Hepatocyte (in vitro differentiated cells): ENCODE measurements around the gene GALNT7. TPM values are rescaled to one million over a fixed set of nuclear protein-coding genes. Genes with fewer than 3 reads are reported as not detected.

Source experiments
- DNase-seq: peaks from one replicate; pipeline ENCODE4 v3.0.0-alpha.2; 2016; ENCODE audit warnings: low spot score
- H2AFZ ChIP-seq: fragments of 200-600 bp; sonication (generic); 2 replicates; pipeline ENCODE4 v1.6.0; 2016; ENCODE audit warnings: antibody characterized with exemption, mild to moderate bottlenecking
- H3K27ac ChIP-seq: fragments of 200-600 bp; sonication (generic); 2 replicates; pipeline ENCODE4 v1.5.1; 2016; ENCODE audit warnings: mild to moderate bottlenecking
- H3K27me3 ChIP-seq: fragments of 200-600 bp; sonication (generic); 2 replicates; pipeline ENCODE4 v1.6.1; 2016
- H3K36me3 ChIP-seq: fragments of 200-600 bp; sonication (generic); replicated peaks from 2 replicates; pipeline ENCODE4 v1.5.1; 2016; ENCODE audit warnings: low read depth; ENCODE audit not compliant: insufficient read depth
- H3K4me1 ChIP-seq: fragments of 200-600 bp; sonication (generic); 2 replicates; pipeline ENCODE4 v1.5.1; 2016; ENCODE audit warnings: mild to moderate bottlenecking, moderate library complexity; ENCODE audit not compliant: insufficient read depth
- H3K4me2 ChIP-seq: fragments of 200-600 bp; sonication (generic); 2 replicates; pipeline ENCODE4 v1.6.0; 2016
- H3K4me3 ChIP-seq: fragments of 200-600 bp; sonication (generic); 2 replicates; pipeline ENCODE4 v1.5.1; 2016; ENCODE audit warnings: mild to moderate bottlenecking
- H3K79me2 ChIP-seq: fragments of 200-600 bp; sonication (generic); 2 replicates; pipeline ENCODE4 v1.6.0; 2017; ENCODE audit warnings: mild to moderate bottlenecking
- H3K9me2 ChIP-seq: fragments of 200-600 bp; sonication (generic); replicated peaks from 2 replicates; pipeline ENCODE4 v1.6.0; 2017; ENCODE audit warnings: mild to moderate bottlenecking; ENCODE audit not compliant: insufficient read depth
- H3K9me3 ChIP-seq: fragments of 200-600 bp; sonication (generic); 2 replicates; pipeline ENCODE4 v1.5.1; 2016; ENCODE audit warnings: low read depth, mild to moderate bottlenecking
- H4K20me1 ChIP-seq: fragments of 200-600 bp; sonication (generic); 2 replicates; pipeline ENCODE4 v1.6.0; 2016; ENCODE audit warnings: mild to moderate bottlenecking; ENCODE audit not compliant: insufficient read depth, poor library complexity, severe bottlenecking
- EZH2 ChIP-seq: fragments of 200-600 bp; sonication (generic); IDR thresholded peaks from 2 replicates; pipeline ENCODE4 v1.6.1; 2016; ENCODE audit warnings: antibody characterized with exemption, mild to moderate bottlenecking, borderline replicate concordance
- EZH2phosphoT487 ChIP-seq: fragments of 200-600 bp; sonication (generic); IDR thresholded peaks from one replicate; pipeline ENCODE4 v1.6.1; 2018; ENCODE audit warnings: antibody characterized with exemption, mild to moderate bottlenecking, low read depth, moderate library complexity; ENCODE audit not compliant: unreplicated experiment, severe bottlenecking
- WGBS: methylation state at CpG from one replicate; pipeline ENCODE4 v1.1.6; 2016; ENCODE audit warnings: low lambda C conversion rate; ENCODE audit errors: missing lambda C conversion rate; 5-methylcytosine and 5-hydroxymethylcytosine counted together
- polyA plus RNA-seq: library from polyadenylated mRNA; unstranded; fragments of >200 nt; fragmentation: Nextera tagmentation; extraction: Ambion mirVana; gene quantifications from 2 replicates; pipeline ENCODE4 v1.2.1, GENCODE V29; 2016
- total RNA-seq: library from RNA; depleted of rRNA; stranded (reverse); fragments of >200 nt; gene quantifications from 2 replicates; pipeline ENCODE4 v1.2.3, GENCODE V29; 2014
- TF ChIP-seq, protein P1 (sequence below): fragments of 200-600 bp; sonication (generic); IDR thresholded peaks from 2 replicates; pipeline ENCODE4 v1.5.1; 2016; ENCODE audit warnings: antibody characterized with exemption, mild to moderate bottlenecking; ENCODE audit not compliant: poor library complexity

The GALNT7 gene
- total and polyA plus RNA-seq, 2 experiments from 2014 or later = 23.7 to 44.6 TPM

DNA sequence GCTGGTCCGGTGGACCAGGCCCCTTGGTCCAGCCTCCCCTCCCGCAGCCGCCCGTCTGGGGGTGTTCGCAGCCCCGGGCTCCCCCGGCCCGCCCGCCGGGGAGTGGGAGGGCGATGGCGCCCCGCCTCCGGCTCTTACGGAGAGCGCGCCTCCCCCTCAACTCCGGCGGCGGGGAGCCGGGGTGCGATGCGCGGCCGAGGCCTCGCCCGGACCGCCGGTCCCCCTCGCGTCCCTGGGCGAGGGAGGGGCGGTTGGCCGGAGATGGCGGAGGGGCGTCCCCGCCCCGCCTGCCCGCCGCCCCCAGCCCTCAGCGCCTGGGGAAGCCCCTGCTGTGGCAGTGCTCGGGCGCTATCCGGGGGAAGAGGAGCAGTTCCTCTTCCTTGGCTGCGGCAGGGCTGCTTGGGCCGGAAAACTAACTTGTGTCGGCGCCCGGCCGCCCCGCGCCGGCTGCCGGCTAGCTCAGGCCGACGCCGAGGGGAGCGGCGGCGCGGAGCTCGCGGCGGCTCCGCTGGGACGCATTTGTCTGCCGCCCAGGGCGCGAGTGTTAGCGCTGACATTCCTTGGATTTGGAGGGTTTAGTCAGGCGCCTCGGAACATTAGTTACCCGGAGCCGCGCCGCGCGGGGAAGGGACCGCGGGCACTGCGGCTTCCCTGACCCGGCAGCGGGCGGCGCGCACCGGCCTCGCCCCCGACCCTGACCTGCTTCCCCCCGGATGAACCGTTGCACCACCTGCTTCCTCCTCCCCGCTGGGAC is 994 bp downstream of the GALNT7 start:
- Histone ChIP-seq H3K36me3 (no peaks in the 10 kb centered on the region), H4K20me1 (peaks cover 12% of the 10 kb centered on the region), H3K79me2 (peaks cover 46% of the 10 kb centered on the region), H3K4me2 (peak overlapping the region; percentile 94), H3K27me3 (no peaks in the 10 kb centered on the region), H2AFZ (peak overlapping the region; percentile 89), H3K4me3 (peak overlapping the region; percentile 80), H3K27ac (peak overlapping the region; percentile 94), H3K9me2 (no peaks in the 10 kb centered on the region), H3K9me3 (no peaks in the 10 kb centered on the region), H3K4me1 (peaks cover 12% of the 10 kb centered on the region)
- WGBS = under 1% methylated on average over 36 of the region's 92 CpGs
- TF ChIP-seq, protein P1, sequence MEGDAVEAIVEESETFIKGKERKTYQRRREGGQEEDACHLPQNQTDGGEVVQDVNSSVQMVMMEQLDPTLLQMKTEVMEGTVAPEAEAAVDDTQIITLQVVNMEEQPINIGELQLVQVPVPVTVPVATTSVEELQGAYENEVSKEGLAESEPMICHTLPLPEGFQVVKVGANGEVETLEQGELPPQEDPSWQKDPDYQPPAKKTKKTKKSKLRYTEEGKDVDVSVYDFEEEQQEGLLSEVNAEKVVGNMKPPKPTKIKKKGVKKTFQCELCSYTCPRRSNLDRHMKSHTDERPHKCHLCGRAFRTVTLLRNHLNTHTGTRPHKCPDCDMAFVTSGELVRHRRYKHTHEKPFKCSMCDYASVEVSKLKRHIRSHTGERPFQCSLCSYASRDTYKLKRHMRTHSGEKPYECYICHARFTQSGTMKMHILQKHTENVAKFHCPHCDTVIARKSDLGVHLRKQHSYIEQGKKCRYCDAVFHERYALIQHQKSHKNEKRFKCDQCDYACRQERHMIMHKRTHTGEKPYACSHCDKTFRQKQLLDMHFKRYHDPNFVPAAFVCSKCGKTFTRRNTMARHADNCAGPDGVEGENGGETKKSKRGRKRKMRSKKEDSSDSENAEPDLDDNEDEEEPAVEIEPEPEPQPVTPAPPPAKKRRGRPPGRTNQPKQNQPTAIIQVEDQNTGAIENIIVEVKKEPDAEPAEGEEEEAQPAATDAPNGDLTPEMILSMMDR = no peak
- no peak for TF ChIP-seq EZH2phosphoT487
- TF ChIP-seq EZH2 = no peak
- DNase-seq = peak; percentile 84

DNA sequence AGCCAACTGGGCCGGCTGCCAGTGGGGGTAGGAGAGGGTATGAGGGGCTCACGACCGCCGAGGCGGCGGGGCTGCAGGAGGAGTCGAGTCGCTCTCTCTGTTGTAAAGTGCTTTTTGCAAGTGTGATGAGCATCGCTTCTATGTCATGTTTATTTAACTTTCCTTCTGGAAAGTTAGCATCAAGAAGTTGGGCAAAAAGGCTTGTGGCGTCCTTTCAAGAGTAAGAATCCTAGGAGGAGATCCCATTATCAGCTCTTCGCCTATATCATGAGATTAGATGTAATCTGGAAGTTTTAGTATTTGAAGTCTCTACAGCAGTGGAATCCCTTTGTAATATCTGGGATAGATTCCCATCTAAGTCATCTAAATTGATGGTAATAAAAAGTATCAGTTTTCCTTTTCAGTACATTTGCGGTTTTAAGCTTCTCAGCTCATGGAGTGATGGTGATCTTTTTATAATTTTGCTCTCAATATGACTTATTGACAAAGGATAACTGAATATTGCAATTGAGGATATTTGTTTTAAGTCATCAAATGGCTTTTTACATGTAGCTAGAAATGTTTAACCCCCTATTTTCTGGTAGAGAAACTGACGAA is 1.7 kb downstream of the GALNT7 start:
- Histone ChIP-seq H3K27me3 (no peaks in the 10 kb centered on the region), H3K79me2 (peaks cover 52% of the 10 kb centered on the region), H3K36me3 (no peaks in the 10 kb centered on the region), H4K20me1 (peaks cover 12% of the 10 kb centered on the region), H3K9me3 (no peaks in the 10 kb centered on the region), H3K4me1 (peaks cover 12% of the 10 kb centered on the region), H3K27ac (peak overlapping the region; percentile 94), H3K4me3 (peak overlapping the region; percentile 80), H2AFZ (peak overlapping the region; percentile 89), H3K9me2 (no peaks in the 10 kb centered on the region), H3K4me2 (peak overlapping the region; percentile 94)
- TF ChIP-seq, protein P1 = no peak
- TF ChIP-seq EZH2phosphoT487 (no peak), EZH2 (no peak)
- no peak for DNase-seq
- WGBS = 7% methylated on average over 13 of the region's 13 CpGs

DNA sequence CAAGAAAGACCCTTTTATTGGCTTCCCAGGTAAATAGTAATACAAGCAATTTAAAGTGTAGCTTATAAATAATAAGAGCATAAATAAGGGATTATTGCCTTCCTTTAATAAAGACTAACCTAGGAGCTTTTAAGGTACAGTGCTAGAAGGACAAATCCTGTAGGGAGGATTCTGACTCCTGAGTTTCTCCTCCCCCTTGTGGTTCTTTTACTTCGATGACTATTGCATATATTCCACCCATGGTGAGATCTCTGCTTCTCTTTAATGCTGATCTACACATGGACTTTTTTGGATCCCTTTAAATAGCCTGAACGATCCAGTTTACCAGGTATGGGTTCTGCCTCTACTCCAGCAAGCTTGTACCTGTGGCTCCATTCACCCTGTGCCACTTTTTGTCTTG is 2.5 kb downstream of the GALNT7 start:
- no peaks in the 10 kb centered on the region for H3K9me3 ChIP-seq
- no peaks in the 10 kb centered on the region for H3K9me2 ChIP-seq
- H3K79me2 ChIP-seq = peaks cover 60% of the 10 kb centered on the region
- H2AFZ ChIP-seq = no peak overlapping the region
- no peaks in the 10 kb centered on the region for H3K27me3 ChIP-seq
- WGBS = 35% methylated on average over 2 of the region's 2 CpGs
- no peak for TF ChIP-seq EZH2
- TF ChIP-seq, protein P1 = peak; percentile 26
- peaks cover 12% of the 10 kb centered on the region for H3K4me1 ChIP-seq
- H4K20me1 ChIP-seq = peaks cover 12% of the 10 kb centered on the region
- no peaks in the 10 kb centered on the region for H3K36me3 ChIP-seq
- H3K27ac ChIP-seq = no peak overlapping the region
- H3K4me3 ChIP-seq = peak overlapping the region; percentile 80
- peak overlapping the region; percentile 94 for H3K4me2 ChIP-seq
- DNase-seq = peak; percentile 37
